CD4-positive, alpha-beta memory T cell (primary cell): ENCODE data around the gene PTPRU. TPM values are rescaled to one million over a fixed set of nuclear protein-coding genes. Genes with fewer than 3 reads are reported as not detected.
A peak's percentile ranks its signal among the peaks of the same experiment; 100 is the strongest.

Experiments used
- CTCF ChIA-PET: fragments of 350-600 bp; sonication (Branson Sonifier 250); formaldehyde crosslinking; loops from one replicate; lab custom pipeline; 2021; ENCODE audit warnings: inconsistent platforms; ENCODE audit not compliant: partially characterized antibody; lab: Charles Lee
- POLR2A ChIA-PET: fragments of 350-600 bp; sonication (Branson Sonifier 250); formaldehyde crosslinking; loops from one replicate; lab custom pipeline; 2021; ENCODE audit not compliant: partially characterized antibody; lab: Charles Lee
- DNase-seq, 5 donors: peaks; one replicate each; pipeline versions ENCODE4 v3.0.0 to v3.0.0-alpha.2; 2020 to 2022; ENCODE audit warnings: mixed read lengths in 1 of 5
- H3K27ac ChIP-seq: one replicate; pipeline ENCODE4 v1.7.0; 2013; ENCODE audit warnings: low read depth, low read length
- H3K27me3 ChIP-seq: 2 replicates; pipeline ENCODE4 v1.7.0; 2013; ENCODE audit warnings: mild to moderate bottlenecking, low read length, moderate library complexity; ENCODE audit not compliant: insufficient read depth
- H3K36me3 ChIP-seq: 2 replicates; pipeline ENCODE4 v1.7.0; 2013; ENCODE audit warnings: mild to moderate bottlenecking, low read length, moderate library complexity; ENCODE audit not compliant: insufficient read depth
- H3K4me1 ChIP-seq: 2 replicates; pipeline ENCODE4 v1.7.0; 2013; ENCODE audit warnings: mild to moderate bottlenecking, low read length, moderate library complexity; ENCODE audit not compliant: insufficient read depth
- H3K4me3 ChIP-seq, 2 donors: one replicate each; pipeline ENCODE4 v1.7.0; 2013; ENCODE audit warnings: low read length in 2 of 2, mild to moderate bottlenecking in 1 of 2
- H3K9me3 ChIP-seq, 2 donors: one replicate each; pipeline ENCODE4 v1.7.0; 2013; ENCODE audit warnings: low read length in 2 of 2, control low read depth in 1 of 2; ENCODE audit not compliant: control insufficient read depth in 1 of 2
- H3K27ac Mint-ChIP-seq, 7 donors: one replicate each; pipeline ENCODE4 v1.8.0; 2020 to 2021; ENCODE audit warnings: mixed read lengths in 7 of 7, mild to moderate bottlenecking in 6 of 7, inconsistent platforms in 3 of 7, moderate library complexity in 3 of 7
- H3K27me3 Mint-ChIP-seq, 2 donors: one replicate each; pipeline ENCODE4 v1.8.0; 2020 to 2021; ENCODE audit warnings: mixed read lengths in 2 of 2
- H3K36me3 Mint-ChIP-seq, 2 donors: one replicate each; pipeline ENCODE4 v1.8.0; 2020 to 2021; ENCODE audit warnings: mixed read lengths in 2 of 2, inconsistent platforms in 1 of 2, mild to moderate bottlenecking in 1 of 2
- H3K4me1 Mint-ChIP-seq, 4 donors: one replicate each; pipeline ENCODE4 v1.8.0; 2020 to 2021; ENCODE audit warnings: mixed read lengths in 4 of 4, mild to moderate bottlenecking in 1 of 4
- H3K4me3 Mint-ChIP-seq, 8 donors: one replicate each; pipeline ENCODE4 v1.8.0; 2020 to 2021; ENCODE audit warnings: mixed read lengths in 8 of 8, mild to moderate bottlenecking in 7 of 8, moderate library complexity in 6 of 8, inconsistent platforms in 3 of 8
- H3K9me3 Mint-ChIP-seq, 8 donors: one replicate each; pipeline ENCODE4 v1.8.0; 2020 to 2021; ENCODE audit warnings: mixed read lengths in 8 of 8, mild to moderate bottlenecking in 5 of 8, inconsistent platforms in 3 of 8, moderate library complexity in 1 of 8
- intact Hi-C: fragments of 100-400 bp; cut with micrococcal nuclease; formaldehyde crosslinking; loops from one replicate; pipeline ENCODE4 v1.15.1; 2023
- polyA plus RNA-seq, 2 donors: library from polyadenylated mRNA; unstranded; fragments of 300-500 nt; fragmentation: Illumina TruSeq; gene quantifications; one replicate each; pipeline ENCODE4 v1.2.3, GENCODE V29; 2021
- total RNA-seq, 2 experiments: library from RNA; stranded (reverse); gene quantifications; one replicate each; pipeline ENCODE4 v1.2.3, GENCODE V29; 2021

The PTPRU gene
- total and polyA plus RNA-seq, 4 experiments from 2014 or later, result 0.38 TPM; not detected in 3

- Histone ChIP-seq H3K36me3 (no peaks in the 10 kb centered on the region), H3K27ac (no peak overlapping the region), H3K27me3 (peaks cover 19% of the 10 kb centered on the region), H3K4me3 (peak overlapping the region; percentile 28 to 60), H3K9me3 (no peaks in the 10 kb centered on the region), H3K4me1 (peaks cover 14% of the 10 kb centered on the region)
- Mint-ChIP-seq H3K27ac (peak overlapping the region in 5 of 7 donors; percentile 33 to 71 (median 52)), H3K27me3 (peaks cover 40 to 43% of the 10 kb centered on the region in 2 donors), H3K4me3 (peak overlapping the region; percentile 82 to 92 (median 87)), H3K9me3 (peaks cover 0 to 3% (median 0%) of the 10 kb centered on the region in 8 donors), H3K36me3 (no peaks in the 10 kb centered on the region), H3K4me1 (peaks cover 15 to 32% (median 16%) of the 10 kb centered on the region in 4 donors)
- DNase-seq, result no peak
- intact Hi-C loops, result loop anchor here (1.0 to 5.0 kb wide), 2 partner anchors 996 to 1472 kb away; no protein-coding TSS in a partner anchor
- POLR2A ChIA-PET, result interaction anchor here (0.7 kb wide), 1 partner anchor 1547 kb away, joined by 4 read pairs; no protein-coding TSS in a partner anchor
- CTCF ChIA-PET, result interaction anchor here (0.6 to 3.6 kb wide), 4 partner anchors 1117 to 1481 kb away, joined by 3 to 33 read pairs (median 4); no protein-coding TSS in a partner anchor
Observed at GRCh38 chr1:29236712-29237128, 398 bp downstream of the PTPRU start.

GRCh38 chr1:29237129-29237821 lies 953 bp downstream of the PTPRU start:
- intact Hi-C loops, result loop anchor here (5.0 kb wide), 1 partner anchor 995 kb away; no protein-coding TSS in a partner anchor
- Mint-ChIP-seq H3K4me3 (peak overlapping the region; percentile 82 to 92 (median 87)), H3K27ac (peak overlapping the region in 4 of 7 donors; percentile 36 to 86 (median 52)), H3K36me3 (no peaks in the 10 kb centered on the region), H3K9me3 (peaks cover 0 to 3% (median 0%) of the 10 kb centered on the region in 8 donors), H3K4me1 (peaks cover 15 to 32% (median 16%) of the 10 kb centered on the region in 4 donors), H3K27me3 (peaks cover 42 to 43% of the 10 kb centered on the region in 2 donors)
- Histone ChIP-seq H3K27me3 (peaks cover 19% of the 10 kb centered on the region), H3K4me3 (peak overlapping the region; percentile 28 to 60), H3K27ac (no peak overlapping the region), H3K36me3 (no peaks in the 10 kb centered on the region), H3K4me1 (peaks cover 14% of the 10 kb centered on the region), H3K9me3 (no peaks in the 10 kb centered on the region)
- CTCF ChIA-PET, result interaction anchor here (0.6 to 3.6 kb wide), 4 partner anchors 1117 to 1480 kb away, joined by 3 to 33 read pairs (median 4); no protein-coding TSS in a partner anchor
- POLR2A ChIA-PET, result interaction anchor here (0.7 kb wide), 1 partner anchor 1546 kb away, joined by 4 read pairs; no protein-coding TSS in a partner anchor
- peak in 4 of 5 donors; percentile 6 to 22 (median 14) for DNase-seq

GRCh38 chr1:29237852-29238619 lies 1.7 kb downstream of the PTPRU start:
- CTCF ChIA-PET, result no interaction called here
- intact Hi-C loops, result loop anchor here (5.0 kb wide), 1 partner anchor 994 kb away; no protein-coding TSS in a partner anchor
- Mint-ChIP-seq H3K4me1 (peaks cover 15 to 32% (median 16%) of the 10 kb centered on the region in 4 donors), H3K27me3 (peaks cover 42 to 43% of the 10 kb centered on the region in 2 donors), H3K27ac (peak overlapping the region in 1 of 7 donors; percentile 51), H3K4me3 (peak overlapping the region; percentile 72 to 87 (median 80)), H3K36me3 (no peaks in the 10 kb centered on the region), H3K9me3 (peaks cover 0 to 3% (median 0%) of the 10 kb centered on the region in 8 donors)
- Histone ChIP-seq H3K4me1 (peaks cover 14% of the 10 kb centered on the region), H3K27ac (no peak overlapping the region), H3K36me3 (no peaks in the 10 kb centered on the region), H3K4me3 (no peak overlapping the region), H3K9me3 (no peaks in the 10 kb centered on the region), H3K27me3 (peaks cover 19% of the 10 kb centered on the region)
- peak in 3 of 5 donors; percentile 7 to 19 (median 14) for DNase-seq
- POLR2A ChIA-PET, result no interaction called here

GRCh38 chr1:29238620-29239002 lies 2.3 kb downstream of the PTPRU start:
- ChIA-PET CTCF (no interaction called here), POLR2A (no interaction called here)
- Histone ChIP-seq H3K27me3 (peaks cover 19% of the 10 kb centered on the region), H3K4me3 (no peak overlapping the region), H3K27ac (no peak overlapping the region), H3K4me1 (peaks cover 14% of the 10 kb centered on the region), H3K9me3 (no peaks in the 10 kb centered on the region), H3K36me3 (no peaks in the 10 kb centered on the region)
- Mint-ChIP-seq H3K27me3 (peaks cover 42 to 43% of the 10 kb centered on the region in 2 donors), H3K9me3 (peaks cover 0 to 3% (median 0%) of the 10 kb centered on the region in 8 donors), H3K4me1 (peaks cover 15 to 32% (median 16%) of the 10 kb centered on the region in 4 donors), H3K27ac (peak overlapping the region in 2 of 7 donors; percentile 72 to 85), H3K36me3 (no peaks in the 10 kb centered on the region), H3K4me3 (peak overlapping the region in 7 of 8 donors; percentile 58 to 82 (median 74))
- DNase-seq, result no peak
- intact Hi-C loops, result loop anchor here (5.0 kb wide), 1 partner anchor 994 kb away; no protein-coding TSS in a partner anchor

- Mint-ChIP-seq H3K36me3 (no peaks in the 10 kb centered on the region), H3K27me3 (peaks cover 42 to 43% of the 10 kb centered on the region in 2 donors), H3K9me3 (peaks cover 0 to 3% (median 0%) of the 10 kb centered on the region in 8 donors), H3K27ac (peak overlapping the region in 1 of 7 donors; percentile 25), H3K4me3 (peak overlapping the region in 5 of 8 donors; percentile 58 to 82 (median 74)), H3K4me1 (peaks cover 15 to 32% (median 16%) of the 10 kb centered on the region in 4 donors)
- ChIA-PET POLR2A (no interaction called here), CTCF (no interaction called here)
- H3K4me1 ChIP-seq, result peaks cover 14% of the 10 kb centered on the region
- no peak for DNase-seq
- intact Hi-C loops, result loop anchor here (5.0 kb wide), 1 partner anchor 993 kb away; no protein-coding TSS in a partner anchor
- H3K4me3 ChIP-seq, result no peak overlapping the region
- H3K36me3 ChIP-seq, result no peaks in the 10 kb centered on the region
- no peaks in the 10 kb centered on the region for H3K9me3 ChIP-seq
- peaks cover 19% of the 10 kb centered on the region for H3K27me3 ChIP-seq
- no peak overlapping the region for H3K27ac ChIP-seq
Observed at GRCh38 chr1:29239142-29239541, 2.8 kb downstream of the PTPRU start.

GRCh38 chr1:29240400-29240837 lies 4.1 kb downstream of the PTPRU start:
- H3K4me1 Mint-ChIP-seq, result peaks cover 15 to 32% (median 16%) of the 10 kb centered on the region in 4 donors
- peaks cover 39 to 42% of the 10 kb centered on the region in 2 donors for H3K27me3 Mint-ChIP-seq
- Histone ChIP-seq H3K27ac (no peak overlapping the region), H3K9me3 (no peaks in the 10 kb centered on the region), H3K4me3 (no peak overlapping the region), H3K36me3 (no peaks in the 10 kb centered on the region), H3K4me1 (peaks cover 14% of the 10 kb centered on the region), H3K27me3 (peaks cover 19% of the 10 kb centered on the region)
- DNase-seq, result no peak
- H3K36me3 Mint-ChIP-seq, result no peaks in the 10 kb centered on the region
- ChIA-PET CTCF (no interaction called here), POLR2A (interaction anchor here (0.8 kb wide), 1 partner anchor 10 kb away, joined by 3 read pairs; the partner anchor contains the start of gene MECR)
- peaks cover 0 to 3% (median 0%) of the 10 kb centered on the region in 8 donors for H3K9me3 Mint-ChIP-seq
- H3K27ac Mint-ChIP-seq, result no peak overlapping the region
- no peak overlapping the region for H3K4me3 Mint-ChIP-seq
- intact Hi-C loops, result no loop called here
